Immature natural killer cell (primary cell): ENCODE measurements around the gene KCNQ5. TPM values are rescaled to one million over a fixed set of nuclear protein-coding genes. Genes with fewer than 3 reads are reported as not detected.

Experiments
- DNase-seq, 3 donors: peaks; one replicate each; pipeline ENCODE4 v3.0.0; 2022; ENCODE audit warnings: mixed read lengths in 1 of 3
- H3K27ac Mint-ChIP-seq, 6 donors: one replicate each; pipeline ENCODE4 v1.8.0; 2020; ENCODE audit warnings: mixed read lengths in 6 of 6, mild to moderate bottlenecking in 5 of 6, inconsistent platforms in 4 of 6, moderate library complexity in 3 of 6
- H3K27me3 Mint-ChIP-seq, 3 donors: one replicate each; pipeline ENCODE4 v1.8.0; 2020 to 2021; ENCODE audit warnings: low read depth in 3 of 3, mild to moderate bottlenecking in 3 of 3, mixed read lengths in 3 of 3, moderate library complexity in 3 of 3, inconsistent platforms in 1 of 3
- H3K36me3 Mint-ChIP-seq, 3 donors: one replicate each; pipeline ENCODE4 v1.8.0; 2020; ENCODE audit warnings: mixed read lengths in 3 of 3, inconsistent platforms in 2 of 3, mild to moderate bottlenecking in 2 of 3
- H3K4me1 Mint-ChIP-seq, 2 donors: one replicate each; pipeline ENCODE4 v1.8.0; 2020; ENCODE audit warnings: inconsistent platforms in 2 of 2, mild to moderate bottlenecking in 2 of 2, mixed read lengths in 2 of 2, moderate library complexity in 1 of 2
- H3K4me3 Mint-ChIP-seq, 5 donors: one replicate each; pipeline ENCODE4 v1.8.0; 2020; ENCODE audit warnings: mild to moderate bottlenecking in 5 of 5, mixed read lengths in 5 of 5, inconsistent platforms in 3 of 5, moderate library complexity in 3 of 5
- H3K9me3 Mint-ChIP-seq, 6 donors: one replicate each; pipeline ENCODE4 v1.8.0; 2020; ENCODE audit warnings: mild to moderate bottlenecking in 6 of 6, mixed read lengths in 6 of 6, inconsistent platforms in 4 of 6, moderate library complexity in 3 of 6
- polyA plus RNA-seq, 3 donors: library from polyadenylated mRNA; unstranded; fragments of 300-500 nt; fragmentation: Illumina TruSeq; gene quantifications; one replicate each; pipeline ENCODE4 v1.2.3, GENCODE V29; 2021

Gene KCNQ5
- polyA plus RNA-seq, 3 donors from 2014 or later: 1.3 to 4.3 (median 1.8) TPM

GRCh38 chr6:72674842-72675241, 53.0 kb downstream of the KCNQ5 start:
- Mint-ChIP-seq H3K9me3 (no peaks in the 10 kb centered on the region), H3K27ac (no peak overlapping the region), H3K4me1 (peaks cover 1 to 3% of the 10 kb centered on the region in 2 donors), H3K4me3 (no peak overlapping the region), H3K36me3 (no peaks in the 10 kb centered on the region), H3K27me3 (no peaks in the 10 kb centered on the region)
- no peak for DNase-seq

GRCh38 chr6:72675396-72675795, 53.5 kb downstream of the KCNQ5 start:
- DNase-seq: no peak

GRCh38 chr6:72676995-72677394, 55.1 kb downstream of the KCNQ5 start:
- Mint-ChIP-seq H3K27me3 (no peaks in the 10 kb centered on the region), H3K9me3 (no peaks in the 10 kb centered on the region), H3K4me1 (no peaks in the 10 kb centered on the region), H3K27ac (no peak overlapping the region), H3K4me3 (no peak overlapping the region), H3K36me3 (peaks cover 0 to under 1% (median 0%) of the 10 kb centered on the region in 3 donors)
- no peak for DNase-seq

More at GRCh38 chr6:72675396-72675795, 53.5 kb downstream of the KCNQ5 start:
- H3K27me3 Mint-ChIP-seq: no peaks in the 10 kb centered on the region
- no peak overlapping the region for H3K27ac Mint-ChIP-seq
- no peaks in the 10 kb centered on the region for H3K9me3 Mint-ChIP-seq
- no peaks in the 10 kb centered on the region for H3K36me3 Mint-ChIP-seq
- no peak overlapping the region for H3K4me3 Mint-ChIP-seq
- H3K4me1 Mint-ChIP-seq: no peaks in the 10 kb centered on the region

- Mint-ChIP-seq H3K27ac (no peak overlapping the region), H3K9me3 (no peaks in the 10 kb centered on the region), H3K36me3 (peaks cover 0 to 5% (median 0%) of the 10 kb centered on the region in 3 donors), H3K4me3 (no peak overlapping the region), H3K27me3 (no peaks in the 10 kb centered on the region), H3K4me1 (no peaks in the 10 kb centered on the region)
- DNase-seq: no peak
These were observed 55.9 kb downstream of the KCNQ5 start for GRCh38 chr6:72677740-72678139.

- H3K9me3 Mint-ChIP-seq: no peaks in the 10 kb centered on the region
- H3K4me3 Mint-ChIP-seq: no peak overlapping the region
- DNase-seq: no peak
- peaks cover 0 to 10% (median 4%) of the 10 kb centered on the region in 3 donors for H3K36me3 Mint-ChIP-seq
- peaks cover 0 to 8% of the 10 kb centered on the region in 2 donors for H3K4me1 Mint-ChIP-seq
- H3K27me3 Mint-ChIP-seq: peaks cover 0 to 2% (median 0%) of the 10 kb centered on the region in 3 donors
- peak overlapping the region in 1 of 6 donors; percentile 28 for H3K27ac Mint-ChIP-seq
These were observed 61.9 kb downstream of the KCNQ5 start for GRCh38 chr6:72683797-72684196.

- no peaks in the 10 kb centered on the region for H3K4me1 Mint-ChIP-seq
- no peaks in the 10 kb centered on the region for H3K9me3 Mint-ChIP-seq
- H3K36me3 Mint-ChIP-seq: peaks cover 0 to 5% (median 4%) of the 10 kb centered on the region in 3 donors
- H3K27ac Mint-ChIP-seq: peak overlapping the region in 1 of 6 donors; percentile 13
- no peak overlapping the region for H3K4me3 Mint-ChIP-seq
- DNase-seq: no peak
- peaks cover 0 to 2% (median 1%) of the 10 kb centered on the region in 3 donors for H3K27me3 Mint-ChIP-seq
These were observed 67.5 kb downstream of the KCNQ5 start for GRCh38 chr6:72689107-72689954.

- H3K4me3 Mint-ChIP-seq: no peak overlapping the region
- no peaks in the 10 kb centered on the region for H3K4me1 Mint-ChIP-seq
- no peak overlapping the region for H3K27ac Mint-ChIP-seq
- no peak for DNase-seq
- H3K36me3 Mint-ChIP-seq: peaks cover 0 to 5% (median 4%) of the 10 kb centered on the region in 3 donors
- H3K9me3 Mint-ChIP-seq: no peaks in the 10 kb centered on the region
- H3K27me3 Mint-ChIP-seq: peaks cover 0 to 2% (median 1%) of the 10 kb centered on the region in 3 donors
These were observed 69.4 kb downstream of the KCNQ5 start for GRCh38 chr6:72691249-72691648.

- H3K9me3 Mint-ChIP-seq: no peaks in the 10 kb centered on the region
- peaks cover 0 to 1% (median 0%) of the 10 kb centered on the region in 3 donors for H3K27me3 Mint-ChIP-seq
- no peak overlapping the region for H3K4me3 Mint-ChIP-seq
- H3K27ac Mint-ChIP-seq: no peak overlapping the region
- no peaks in the 10 kb centered on the region for H3K36me3 Mint-ChIP-seq
- DNase-seq: no peak
- no peaks in the 10 kb centered on the region for H3K4me1 Mint-ChIP-seq
These were observed 74.2 kb downstream of the KCNQ5 start for GRCh38 chr6:72696055-72696454.

GRCh38 chr6:72699159-72699558, 77.3 kb downstream of the KCNQ5 start:
- no peak overlapping the region for H3K27ac Mint-ChIP-seq
- no peak overlapping the region for H3K4me3 Mint-ChIP-seq
- no peaks in the 10 kb centered on the region for H3K4me1 Mint-ChIP-seq
- DNase-seq: no peak
- H3K9me3 Mint-ChIP-seq: no peaks in the 10 kb centered on the region
- no peaks in the 10 kb centered on the region for H3K27me3 Mint-ChIP-seq
- peaks cover 0 to 4% (median 0%) of the 10 kb centered on the region in 3 donors for H3K36me3 Mint-ChIP-seq

- no peaks in the 10 kb centered on the region for H3K27me3 Mint-ChIP-seq
- H3K27ac Mint-ChIP-seq: peak overlapping the region in 1 of 6 donors; percentile 43
- H3K4me3 Mint-ChIP-seq: no peak overlapping the region
- H3K9me3 Mint-ChIP-seq: no peaks in the 10 kb centered on the region
- peaks cover 0 to 4% (median 0%) of the 10 kb centered on the region in 3 donors for H3K36me3 Mint-ChIP-seq
- no peaks in the 10 kb centered on the region for H3K4me1 Mint-ChIP-seq
- DNase-seq: no peak
These were observed 80.6 kb downstream of the KCNQ5 start for GRCh38 chr6:72702421-72702820.

GRCh38 chr6:72703093-72703492, 81.2 kb downstream of the KCNQ5 start:
- no peak for DNase-seq
- Mint-ChIP-seq H3K4me3 (no peak overlapping the region), H3K27ac (no peak overlapping the region), H3K4me1 (no peaks in the 10 kb centered on the region), H3K9me3 (no peaks in the 10 kb centered on the region), H3K27me3 (peaks cover 0 to under 1% (median 0%) of the 10 kb centered on the region in 3 donors), H3K36me3 (peaks cover 0 to 4% (median 0%) of the 10 kb centered on the region in 3 donors)

GRCh38 chr6:72704979-72705378, 83.1 kb downstream of the KCNQ5 start:
- H3K4me3 Mint-ChIP-seq: no peak overlapping the region
- peaks cover 4 to 7% (median 4%) of the 10 kb centered on the region in 3 donors for H3K36me3 Mint-ChIP-seq
- no peaks in the 10 kb centered on the region for H3K4me1 Mint-ChIP-seq
- H3K9me3 Mint-ChIP-seq: peaks cover 0 to 5% (median 2%) of the 10 kb centered on the region in 6 donors
- H3K27me3 Mint-ChIP-seq: peaks cover 0 to 1% (median 0%) of the 10 kb centered on the region in 3 donors
- H3K27ac Mint-ChIP-seq: no peak overlapping the region
- no peak for DNase-seq

- peaks cover 0 to 12% (median 9%) of the 10 kb centered on the region in 6 donors for H3K9me3 Mint-ChIP-seq
- no peaks in the 10 kb centered on the region for H3K4me1 Mint-ChIP-seq
- H3K27me3 Mint-ChIP-seq: peaks cover 0 to 1% (median 0%) of the 10 kb centered on the region in 3 donors
- DNase-seq: no peak
- H3K36me3 Mint-ChIP-seq: peaks cover 9 to 20% (median 11%) of the 10 kb centered on the region in 3 donors
- no peak overlapping the region for H3K27ac Mint-ChIP-seq
- H3K4me3 Mint-ChIP-seq: no peak overlapping the region
These were observed 87.6 kb downstream of the KCNQ5 start for GRCh38 chr6:72709431-72709830.

GRCh38 chr6:72711731-72712130, 89.9 kb downstream of the KCNQ5 start:
- no peak overlapping the region for H3K4me3 Mint-ChIP-seq
- H3K36me3 Mint-ChIP-seq: peaks cover 9 to 20% (median 11%) of the 10 kb centered on the region in 3 donors
- DNase-seq: no peak
- H3K9me3 Mint-ChIP-seq: peaks cover 0 to 12% (median 9%) of the 10 kb centered on the region in 6 donors
- peaks cover 0 to 1% (median 0%) of the 10 kb centered on the region in 3 donors for H3K27me3 Mint-ChIP-seq
- H3K27ac Mint-ChIP-seq: no peak overlapping the region
- no peaks in the 10 kb centered on the region for H3K4me1 Mint-ChIP-seq
